Esophagus squamous epithelium (tissue), 4 donors: Measurements from ENCODE around the gene ITGB2.

ENCODE experiments used
- CTCF ChIP-seq, 6 experiments: fragments of 450-650 bp in 4 of 6; fragments of 200-600 bp in 2 of 6; sonication (generic) in 2 of 6; IDR thresholded peaks; one replicate each; pipeline ENCODE4 v1.5.1; 2016 to 2019; ENCODE audit warnings: antibody characterized with exemption in 6 of 6, mild to moderate bottlenecking in 4 of 6, moderate library complexity in 4 of 6
- POLR2A ChIP-seq, 4 donors: fragments of 450-650 bp; IDR thresholded peaks; one replicate each; pipeline ENCODE4 v1.6.1; 2017; ENCODE audit warnings: antibody characterized with exemption in 4 of 4, mild to moderate bottlenecking in 4 of 4, moderate library complexity in 3 of 4

GRCh38 chr21:44837537-44837936 is 83.2 kb downstream of the ITGB2 start:
- TF ChIP-seq CTCF (IDR thresholded peaks at IDR 0.05): no peak
- TF ChIP-seq POLR2A (IDR thresholded peaks at IDR 0.05): no peak
